ENCODE data around the gene ITPR1. TPM values are rescaled to one million over a fixed set of nuclear protein-coding genes. Genes with fewer than 3 reads are reported as not detected.

Gene ITPR1
- total RNA-seq, 2 donors from 2014 or later: 36.8 to 43.8 TPM

DNA sequence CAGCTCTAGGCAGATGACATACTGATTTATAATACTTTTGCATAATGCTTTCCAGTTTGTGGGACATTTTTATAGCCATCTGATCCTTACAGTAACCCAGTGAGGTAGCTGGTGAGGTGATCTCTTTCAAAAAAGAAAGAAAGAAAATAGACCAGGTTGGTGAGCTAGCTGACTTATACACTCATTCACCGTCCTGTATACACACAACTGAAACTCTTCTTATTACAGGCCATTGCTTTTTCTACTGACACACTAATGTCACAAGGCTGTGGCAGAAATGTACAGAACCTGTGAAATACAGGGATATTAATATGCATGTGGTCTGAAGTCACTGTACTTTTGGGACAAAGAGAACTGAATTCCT lies 335.9 kb downstream of the ITPR1 start:
- ATAC-seq (no peak), DNase-seq (no peak)
- intact Hi-C loops (cut with DNase I): loop anchor here in 1 of 2 donors (10.0 kb wide), 1 partner anchor 226 kb away; no protein-coding TSS in a partner anchor

DNA sequence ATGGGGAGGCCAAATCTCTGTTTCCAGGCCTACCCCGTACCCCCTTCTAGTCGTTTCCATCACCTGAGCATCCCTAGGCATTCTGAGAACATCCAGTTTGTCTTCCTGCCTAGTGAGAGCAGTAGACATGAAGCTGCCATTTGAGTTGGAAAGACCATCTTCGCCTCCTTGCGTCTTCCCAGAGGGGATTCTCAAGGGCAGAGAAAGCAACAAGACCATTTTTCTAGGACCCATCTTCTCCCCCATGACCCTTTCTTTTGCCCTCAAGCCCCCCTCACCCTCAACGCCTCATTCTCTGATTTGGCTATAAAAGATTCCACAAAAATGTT lies 337.4 kb downstream of the ITPR1 start:
- DNase-seq (no peak), ATAC-seq (no peak)
- intact Hi-C loops (cut with DNase I): no loop called here

DNA sequence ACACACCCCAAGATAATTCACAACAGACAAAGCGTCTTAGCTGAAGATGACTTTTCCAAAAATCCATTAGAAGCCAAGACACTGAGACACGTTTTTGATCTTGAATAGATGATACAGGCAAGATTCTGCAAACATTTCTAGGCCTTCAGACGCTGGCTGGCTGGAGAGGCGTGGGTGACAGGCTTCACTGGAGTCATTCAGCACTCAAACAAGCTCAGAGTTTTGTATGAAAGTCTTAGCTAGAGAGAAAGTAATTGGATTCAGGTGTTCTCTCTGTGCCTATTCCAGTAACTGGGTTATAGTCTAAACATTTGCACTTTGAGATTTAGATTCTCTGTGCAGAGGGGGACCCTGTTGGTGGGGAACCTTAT lies 338.4 kb downstream of the ITPR1 start:
- DNase-seq (no peak), ATAC-seq (peak; percentile 1 to 7)
- intact Hi-C loops (cut with DNase I): no loop called here

- DNase-seq: no peak
- no peak for ATAC-seq
- intact Hi-C loops (cut with DNase I): loop anchor here in 1 of 2 donors (1.0 kb wide), 1 partner anchor 29 kb away; no protein-coding TSS in a partner anchor
Measured at GRCh38 chr3:4833471-4833870, 340.3 kb downstream of the ITPR1 start.

DNA sequence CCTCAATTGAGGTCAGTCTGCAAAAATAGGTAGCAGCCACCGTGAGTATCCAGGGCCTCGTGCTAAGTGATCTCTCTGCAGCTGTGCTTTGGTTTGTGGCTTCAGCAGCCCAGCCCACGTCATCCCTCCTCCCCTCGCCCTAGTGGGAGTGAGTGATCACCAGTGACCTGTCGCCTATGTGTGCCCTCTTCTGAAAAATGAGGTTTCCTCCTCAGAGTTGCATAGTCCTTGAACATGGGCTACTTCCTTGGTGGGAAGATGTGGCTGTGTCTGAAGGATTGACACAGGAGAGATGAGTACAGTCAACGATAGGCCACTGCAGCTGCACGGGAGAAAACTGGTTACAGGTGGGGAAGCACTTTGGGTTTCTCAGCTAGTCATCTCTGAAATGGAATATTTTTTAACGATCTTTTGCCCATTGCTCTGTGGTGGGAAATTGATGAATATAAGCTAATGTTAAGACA lies 341.3 kb downstream of the ITPR1 start:
- no peak for ATAC-seq
- intact Hi-C loops (cut with DNase I): no loop called here
- DNase-seq: no peak

GRCh38 chr3:4835616-4836043 lies 342.5 kb downstream of the ITPR1 start:
- ATAC-seq: no peak
- DNase-seq: no peak
- intact Hi-C loops (cut with DNase I): no loop called here

- no peak for ATAC-seq
- no peak for DNase-seq
- intact Hi-C loops (cut with DNase I): no loop called here
Measured at GRCh38 chr3:4836516-4836915, 343.4 kb downstream of the ITPR1 start.

- DNase-seq: no peak
- ATAC-seq: no peak
- intact Hi-C loops (cut with DNase I): no loop called here
Measured at GRCh38 chr3:4837374-4837930, 344.3 kb downstream of the ITPR1 start.

GRCh38 chr3:4838621-4839022 lies 345.5 kb downstream of the ITPR1 start:
- no peak for ATAC-seq
- intact Hi-C loops (cut with DNase I): no loop called here
- no peak for DNase-seq

GRCh38 chr3:4839278-4839677 lies 346.1 kb downstream of the ITPR1 start:
- intact Hi-C loops (cut with DNase I): no loop called here
- DNase-seq (no peak), ATAC-seq (no peak)

DNA sequence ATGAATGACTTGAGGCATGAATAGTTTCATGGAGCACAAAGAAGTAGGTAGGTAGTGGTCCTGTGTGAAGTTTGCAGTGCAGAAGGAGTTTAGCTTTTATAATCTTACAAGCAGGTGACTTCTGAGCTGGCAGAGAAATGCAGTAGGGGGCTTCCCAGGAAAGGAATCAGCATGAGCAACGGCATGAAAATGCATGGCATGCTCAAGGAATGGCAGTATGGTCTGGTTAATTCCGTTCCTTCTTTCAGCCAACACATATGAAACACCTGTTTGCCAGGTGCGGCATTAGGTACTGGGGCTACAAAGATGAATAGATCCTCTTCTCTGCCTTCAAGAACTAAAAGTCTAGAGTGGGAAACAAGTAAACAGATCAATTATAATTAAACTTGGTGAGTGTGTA lies 348.1 kb downstream of the ITPR1 start:
- DNase-seq (no peak), ATAC-seq (no peak)
- intact Hi-C loops (cut with DNase I): no loop called here

GRCh38 chr3:4841776-4842440 lies 348.8 kb downstream of the ITPR1 start:
- intact Hi-C loops (cut with DNase I): no loop called here
- ATAC-seq (no peak), DNase-seq (no peak)

DNA sequence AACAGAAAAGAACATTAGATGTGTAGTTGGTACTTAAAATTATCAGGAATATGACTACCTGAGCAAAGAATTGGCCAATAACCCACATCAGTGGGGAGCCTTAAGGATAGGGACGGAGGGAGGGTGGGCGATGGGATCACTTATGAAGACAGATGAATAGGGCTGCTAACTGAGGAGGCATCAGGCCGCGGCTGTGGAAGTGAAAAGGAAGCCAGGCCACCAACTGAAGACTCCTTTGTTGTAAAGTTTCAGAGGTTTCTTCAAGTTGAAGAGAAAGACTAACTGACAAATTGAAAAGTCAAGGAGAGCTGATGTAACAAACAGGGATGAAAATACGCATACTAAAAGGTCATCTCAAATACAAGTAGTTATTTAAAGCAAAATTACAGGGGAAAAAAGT lies 350.5 kb downstream of the ITPR1 start:
- ATAC-seq: no peak
- no peak for DNase-seq
- intact Hi-C loops (cut with DNase I): no loop called here

DNA sequence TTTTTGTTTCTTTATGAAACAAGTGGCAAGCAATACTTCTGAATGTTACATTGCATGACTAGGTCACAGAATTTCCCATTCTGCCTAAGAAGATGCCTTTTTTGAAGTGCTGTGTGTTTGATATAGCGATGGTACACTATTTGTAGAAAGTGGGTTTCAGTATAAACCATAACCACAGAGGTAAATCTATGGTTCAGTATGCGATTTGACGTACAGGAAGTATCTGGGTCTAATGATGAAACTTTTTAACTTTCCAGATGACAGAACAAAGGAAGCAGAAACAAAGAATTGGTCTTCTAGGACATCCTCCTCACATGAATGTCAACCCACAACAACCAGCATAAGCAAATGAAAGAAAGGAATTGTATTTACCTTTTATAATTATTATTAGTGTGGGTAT lies 352.7 kb downstream of the ITPR1 start:
- DNase-seq (no peak), ATAC-seq (no peak)
- intact Hi-C loops (cut with DNase I): no loop called here

GRCh38 chr3:4846543-4846942 lies 353.4 kb downstream of the ITPR1 start:
- intact Hi-C loops (cut with DNase I): no loop called here
- DNase-seq: no peak
- no peak for ATAC-seq

GRCh38 chr3:4848176-4848825 lies 355.2 kb downstream of the ITPR1 start:
- ATAC-seq (no peak), DNase-seq (no peak)
- intact Hi-C loops (cut with DNase I): no loop called here

GRCh38 chr3:4849136-4849535 lies 356.0 kb downstream of the ITPR1 start:
- intact Hi-C loops (cut with DNase I): no loop called here
- ATAC-seq: no peak
- DNase-seq: no peak

DNA sequence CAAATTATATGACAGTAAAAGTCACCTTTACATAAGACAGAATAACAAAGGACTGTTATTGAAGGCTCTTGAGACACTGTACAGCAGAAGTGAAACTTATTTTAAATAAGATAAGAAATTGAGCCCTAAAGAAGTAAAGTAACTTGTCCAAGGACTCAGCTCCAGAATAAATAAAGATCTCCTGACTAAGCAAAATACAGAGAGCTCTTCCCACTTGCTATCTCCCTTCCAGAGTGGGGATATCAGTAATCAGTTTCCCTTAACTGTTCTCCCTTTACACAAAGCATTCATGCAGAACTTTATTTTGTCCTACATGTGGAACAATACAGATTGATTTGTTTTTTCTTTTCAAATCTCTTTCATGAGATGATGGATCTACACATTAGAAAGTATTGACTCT lies 356.6 kb downstream of the ITPR1 start:
- no peak for DNase-seq
- intact Hi-C loops (cut with DNase I): no loop called here
- ATAC-seq: no peak

- intact Hi-C loops (cut with DNase I): no loop called here
- no peak for ATAC-seq
- DNase-seq: no peak
Measured at GRCh38 chr3:4850211-4850927, 357.2 kb downstream of the ITPR1 start.

GRCh38 chr3:4850928-4851265 lies 357.7 kb downstream of the ITPR1 start:
- ATAC-seq (peak in 1 of 2 donors; percentile 19), DNase-seq (no peak)
- intact Hi-C loops (cut with DNase I): no loop called here
